Sigmoid colon (tissue), 7 donors: ENCODE measurements around the gene SLC1A5. TPM values are rescaled to one million over a fixed set of nuclear protein-coding genes. Genes with fewer than 3 reads are reported as not detected.
A peak's percentile ranks its signal among the peaks of the same experiment; 100 is the strongest.

Experiments used
- DNase-seq: peaks from one replicate; pipeline ENCODE4 v3.0.0-alpha.2; 2019
- H3K27ac ChIP-seq, 4 donors: fragments of 200-600 bp; sonication (generic); one replicate each; pipeline ENCODE4 v1.5.1; 2016 to 2019; ENCODE audit warnings: mild to moderate bottlenecking in 1 of 4
- H3K27me3 ChIP-seq, 3 donors: fragments of 200-600 bp; sonication (generic); one replicate each; pipeline ENCODE4 v1.5.1; 2019; ENCODE audit warnings: mild to moderate bottlenecking in 1 of 3
- H3K36me3 ChIP-seq, 4 donors: fragments of 200-600 bp; sonication (generic); one replicate each; pipeline ENCODE4 v1.5.1; 2016 to 2019
- H3K4me1 ChIP-seq, 4 donors: fragments of 200-600 bp; sonication (generic); one replicate each; pipeline ENCODE4 v1.5.1; 2017 to 2019
- H3K4me3 ChIP-seq, 4 donors: fragments of 200-600 bp; sonication (generic); one replicate each; pipeline ENCODE4 v1.5.1; 2017 to 2019; ENCODE audit warnings: mild to moderate bottlenecking in 2 of 4, moderate library complexity in 1 of 4
- H3K9me3 ChIP-seq, 4 donors: fragments of 200-600 bp in 3 of 4; sonication (generic) in 3 of 4; one replicate each; pipeline versions ENCODE4 v1.5.1 to v1.6.1; 2013 to 2019
- EP300 ChIP-seq, 4 donors: sonication (generic); formaldehyde crosslinking; IDR thresholded peaks; one replicate each; pipeline ENCODE4 v1.6.1; 2017; ENCODE audit warnings: antibody characterized with exemption in 4 of 4
- POLR2A ChIP-seq, 2 donors: fragments of 450-650 bp; IDR thresholded peaks; one replicate each; pipeline ENCODE4 v1.6.1; 2016; ENCODE audit warnings: antibody characterized with exemption in 2 of 2, mild to moderate bottlenecking in 2 of 2, moderate library complexity in 2 of 2
- POLR2AphosphoS5 ChIP-seq, 4 donors: sonication (generic); formaldehyde crosslinking; IDR thresholded peaks; one replicate each; pipeline ENCODE4 v1.6.1; 2017; ENCODE audit warnings: antibody characterized with exemption in 4 of 4
- WGBS, 2 donors: extraction: QIAGEN DNeasy Blood & Tissue Kit; methylation state at CpG; one replicate each; pipeline ENCODE4 v1.1.7; 2013; 5-methylcytosine and 5-hydroxymethylcytosine counted together
- intact Hi-C: fragments of 100-400 bp; cut with DNase I; formaldehyde crosslinking; loops from one replicate; pipeline ENCODE4 v1.15.1; 2023
- polyA plus RNA-seq, 3 donors: library from polyadenylated mRNA; stranded (reverse); fragments of 200-250 nt; gene quantifications; one replicate each; pipeline ENCODE4 v1.2.3, GENCODE V29; 2013
- total RNA-seq, 4 donors: library from RNA; depleted of rRNA; stranded (reverse); fragments of >200 nt; gene quantifications; one replicate each; pipeline ENCODE4 v1.1.0, GENCODE V29; 2016
- TF ChIP-seq, protein P1 (sequence below), 4 experiments: fragments of 450-650 bp in 3 of 4; fragments of 200-600 bp in 1 of 4; IDR thresholded peaks; one replicate each; pipeline ENCODE4 v1.5.1; 2016 to 2019; ENCODE audit warnings: antibody characterized with exemption in 4 of 4, mild to moderate bottlenecking in 3 of 4, moderate library complexity in 2 of 4
- donor health status: healthy with polysubstance abuse.
- donor health status: Bipolar disorder and iron deficiency.
- donor health status: healthy.

Gene SLC1A5
- total and polyA plus RNA-seq, 7 donors: 21.8 to 122 (median 26.2) TPM

GRCh38 chr19:46732966-46733689 lies 55.3 kb downstream of the SLC1A5 start:
- intact Hi-C loops: no loop called here
- 89 to 90% methylated on average over 23 of the region's 23 CpGs for WGBS, 2 donors

GRCh38 chr19:46732172-46732938 lies 56.0 kb downstream of the SLC1A5 start:
- H3K9me3 ChIP-seq: no peaks in the 10 kb centered on the region
- intact Hi-C loops: no loop called here
- H3K27me3 ChIP-seq: no peaks in the 10 kb centered on the region
- peaks cover 0 to 19% (median 13%) of the 10 kb centered on the region in 4 donors for H3K4me1 ChIP-seq
- H3K27ac ChIP-seq: peak overlapping the region in 1 of 4 donors; percentile 16
- H3K36me3 ChIP-seq: peaks cover 38 to 96% (median 67%) of the 10 kb centered on the region in 4 donors
- TF ChIP-seq, protein P1, sequence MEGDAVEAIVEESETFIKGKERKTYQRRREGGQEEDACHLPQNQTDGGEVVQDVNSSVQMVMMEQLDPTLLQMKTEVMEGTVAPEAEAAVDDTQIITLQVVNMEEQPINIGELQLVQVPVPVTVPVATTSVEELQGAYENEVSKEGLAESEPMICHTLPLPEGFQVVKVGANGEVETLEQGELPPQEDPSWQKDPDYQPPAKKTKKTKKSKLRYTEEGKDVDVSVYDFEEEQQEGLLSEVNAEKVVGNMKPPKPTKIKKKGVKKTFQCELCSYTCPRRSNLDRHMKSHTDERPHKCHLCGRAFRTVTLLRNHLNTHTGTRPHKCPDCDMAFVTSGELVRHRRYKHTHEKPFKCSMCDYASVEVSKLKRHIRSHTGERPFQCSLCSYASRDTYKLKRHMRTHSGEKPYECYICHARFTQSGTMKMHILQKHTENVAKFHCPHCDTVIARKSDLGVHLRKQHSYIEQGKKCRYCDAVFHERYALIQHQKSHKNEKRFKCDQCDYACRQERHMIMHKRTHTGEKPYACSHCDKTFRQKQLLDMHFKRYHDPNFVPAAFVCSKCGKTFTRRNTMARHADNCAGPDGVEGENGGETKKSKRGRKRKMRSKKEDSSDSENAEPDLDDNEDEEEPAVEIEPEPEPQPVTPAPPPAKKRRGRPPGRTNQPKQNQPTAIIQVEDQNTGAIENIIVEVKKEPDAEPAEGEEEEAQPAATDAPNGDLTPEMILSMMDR (IDR thresholded peaks at IDR 0.05): no peak
- TF ChIP-seq POLR2AphosphoS5 (IDR thresholded peaks at IDR 0.05) (no peak), POLR2A (IDR thresholded peaks at IDR 0.05) (no peak), EP300 (IDR thresholded peaks at IDR 0.05) (no peak)
- H3K4me3 ChIP-seq: no peak overlapping the region
- DNase-seq: no peak
- 88 to 89% methylated on average over 28 of the region's 28 CpGs for WGBS, 2 donors

More at GRCh38 chr19:46732966-46733689, 55.3 kb downstream of the SLC1A5 start:
- peaks cover 34 to 96% (median 65%) of the 10 kb centered on the region in 4 donors for H3K36me3 ChIP-seq
- TF ChIP-seq POLR2AphosphoS5 (IDR thresholded peaks at IDR 0.05): no peak
- TF ChIP-seq POLR2A (IDR thresholded peaks at IDR 0.05): no peak
- no peak for TF ChIP-seq EP300 (IDR thresholded peaks at IDR 0.05)
- TF ChIP-seq, protein P1 (IDR thresholded peaks at IDR 0.05): no peak
- no peaks in the 10 kb centered on the region for H3K9me3 ChIP-seq
- no peaks in the 10 kb centered on the region for H3K27me3 ChIP-seq
- H3K4me1 ChIP-seq: peaks cover 0 to 16% (median 12%) of the 10 kb centered on the region in 4 donors
- DNase-seq: no peak
- no peak overlapping the region for H3K4me3 ChIP-seq
- peak overlapping the region in 2 of 4 donors; percentile 24 to 33 for H3K27ac ChIP-seq

- intact Hi-C loops: no loop called here
- H3K4me1 ChIP-seq: peaks cover 0 to 19% (median 13%) of the 10 kb centered on the region in 4 donors
- no peak for TF ChIP-seq POLR2A (IDR thresholded peaks at IDR 0.05)
- TF ChIP-seq, protein P1 (IDR thresholded peaks at IDR 0.05): no peak
- no peak for TF ChIP-seq EP300 (IDR thresholded peaks at IDR 0.05)
- TF ChIP-seq POLR2AphosphoS5 (IDR thresholded peaks at IDR 0.05): no peak
- H3K9me3 ChIP-seq: no peaks in the 10 kb centered on the region
- H3K27ac ChIP-seq: peak overlapping the region in 1 of 4 donors; percentile 9
- H3K27me3 ChIP-seq: no peaks in the 10 kb centered on the region
- DNase-seq: no peak
- no peak overlapping the region for H3K4me3 ChIP-seq
- WGBS, 2 donors: 70 to 83% methylated on average over 14 of the region's 14 CpGs
- peaks cover 43 to 96% (median 71%) of the 10 kb centered on the region in 4 donors for H3K36me3 ChIP-seq
These were observed 56.8 kb downstream of the SLC1A5 start for GRCh38 chr19:46731584-46731983.

GRCh38 chr19:46731007-46731501 lies 57.3 kb downstream of the SLC1A5 start:
- Histone ChIP-seq H3K27ac (no peak overlapping the region), H3K4me3 (no peak overlapping the region), H3K27me3 (no peaks in the 10 kb centered on the region), H3K4me1 (peaks cover 0 to 19% (median 13%) of the 10 kb centered on the region in 4 donors), H3K9me3 (no peaks in the 10 kb centered on the region), H3K36me3 (peaks cover 47 to 98% (median 76%) of the 10 kb centered on the region in 4 donors)
- WGBS, 2 donors: 60 to 76% methylated on average over 14 of the region's 14 CpGs
- no peak for DNase-seq
- TF ChIP-seq POLR2A (IDR thresholded peaks at IDR 0.05): no peak
- TF ChIP-seq POLR2AphosphoS5 (IDR thresholded peaks at IDR 0.05): no peak
- TF ChIP-seq EP300 (IDR thresholded peaks at IDR 0.05): no peak
- TF ChIP-seq, protein P1 (IDR thresholded peaks at IDR 0.05): no peak
- intact Hi-C loops: no loop called here
